ENCODE measurements around the gene RDH12.
"Not testable (repeated sequence)": the region's sequence is repeated elsewhere in the genome, so short reads cannot be mapped to it uniquely, and the experiment has no call there.

Gene RDH12

GRCh38 chr14:67701492-67701891, at the start of gene RDH12:
TSS of gene RDH12 (plus strand) at chr14:67701886. CDS start at chr14:67722643, 20,757 bp downstream.
- DNase-seq = not testable (repeated sequence)

DNA sequence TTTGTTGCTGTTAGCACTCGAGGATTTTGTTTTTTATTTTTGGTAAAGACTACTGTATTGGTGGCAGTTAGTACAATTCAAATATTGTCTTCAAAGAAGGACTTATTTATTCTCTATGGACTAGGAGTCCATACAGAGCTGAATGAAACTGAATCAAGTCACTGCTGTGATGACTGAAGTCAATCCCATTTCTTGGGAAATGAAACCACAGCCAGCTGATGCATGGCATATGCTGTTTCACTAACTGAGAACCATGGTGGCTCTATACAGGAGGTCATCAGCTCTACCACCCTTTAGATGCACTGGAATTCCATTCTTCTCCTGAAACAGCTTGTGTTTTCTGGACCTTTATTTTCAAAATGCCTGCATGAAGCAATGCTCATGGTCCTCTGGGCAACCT, 49.5 kb upstream of the RDH12 start:
- DNase-seq = no peak

GRCh38 chr14:67653651-67654280, 47.9 kb upstream of the RDH12 start:
- no peak for DNase-seq

- DNase-seq = no peak
Measured at GRCh38 chr14:67663633-67664032, 38.1 kb upstream of the RDH12 start.

DNA sequence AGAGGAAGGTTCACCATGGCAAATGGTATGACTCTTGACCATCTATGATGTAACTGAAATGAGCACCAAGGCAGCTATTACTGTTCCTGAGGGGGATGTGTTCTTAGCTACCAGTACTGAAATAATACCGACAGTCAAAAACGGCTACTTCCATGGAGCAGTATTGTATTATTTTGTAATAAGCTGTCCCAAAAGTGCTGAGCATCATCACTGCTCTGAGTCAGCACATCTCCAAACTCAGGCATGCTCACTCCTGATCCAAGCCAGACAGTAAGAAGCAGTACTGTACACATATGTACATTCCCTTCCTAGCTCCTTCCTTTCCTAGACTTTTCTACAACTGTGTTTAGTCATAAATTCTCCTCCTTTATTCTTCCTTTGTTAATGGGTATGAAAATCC, 35.8 kb upstream of the RDH12 start:
- DNase-seq = no peak

- DNase-seq = peak; percentile 26
Measured at GRCh38 chr14:67666750-67667449, 34.8 kb upstream of the RDH12 start.

DNA sequence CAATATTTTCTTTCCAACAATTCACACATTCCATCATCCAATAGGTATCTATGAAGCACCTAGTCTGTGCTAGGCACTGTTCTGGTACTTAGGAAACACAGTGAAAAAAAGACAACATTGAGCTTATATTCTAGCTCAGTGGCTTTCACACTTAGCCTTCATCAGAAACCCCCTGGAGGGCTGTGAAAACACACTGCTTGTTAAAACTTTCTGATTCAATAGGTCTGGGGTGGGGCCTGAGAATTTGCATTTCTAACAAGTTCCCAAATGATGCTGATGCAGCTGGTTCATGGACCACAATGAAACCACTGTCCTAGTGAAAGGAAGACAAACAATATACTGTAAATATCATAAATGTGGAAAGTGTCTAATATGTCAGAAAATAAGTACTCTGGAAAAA, 33.1 kb upstream of the RDH12 start:
- peak; percentile 6 for DNase-seq

- no peak for DNase-seq
Measured at GRCh38 chr14:67673451-67673850, 28.2 kb upstream of the RDH12 start.

DNA sequence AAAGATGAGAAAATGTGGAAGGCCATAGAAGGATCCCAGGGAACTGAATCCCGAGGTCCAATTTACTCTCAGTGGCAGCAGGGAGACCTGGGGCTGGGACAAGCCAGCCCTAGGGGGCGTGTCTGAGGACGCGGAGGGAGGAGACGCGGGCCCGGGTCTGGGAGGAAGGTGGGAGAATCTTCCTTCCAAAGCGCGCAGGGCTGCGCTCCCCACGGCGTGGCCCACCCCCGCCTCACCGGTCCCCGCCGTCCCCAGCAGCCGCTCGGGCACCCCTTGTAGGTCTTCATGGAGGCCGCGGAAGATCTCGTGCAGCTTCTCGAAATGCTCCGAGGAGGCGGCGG, 27.6 kb upstream of the RDH12 start:
- peak; percentile 66 for DNase-seq

DNA sequence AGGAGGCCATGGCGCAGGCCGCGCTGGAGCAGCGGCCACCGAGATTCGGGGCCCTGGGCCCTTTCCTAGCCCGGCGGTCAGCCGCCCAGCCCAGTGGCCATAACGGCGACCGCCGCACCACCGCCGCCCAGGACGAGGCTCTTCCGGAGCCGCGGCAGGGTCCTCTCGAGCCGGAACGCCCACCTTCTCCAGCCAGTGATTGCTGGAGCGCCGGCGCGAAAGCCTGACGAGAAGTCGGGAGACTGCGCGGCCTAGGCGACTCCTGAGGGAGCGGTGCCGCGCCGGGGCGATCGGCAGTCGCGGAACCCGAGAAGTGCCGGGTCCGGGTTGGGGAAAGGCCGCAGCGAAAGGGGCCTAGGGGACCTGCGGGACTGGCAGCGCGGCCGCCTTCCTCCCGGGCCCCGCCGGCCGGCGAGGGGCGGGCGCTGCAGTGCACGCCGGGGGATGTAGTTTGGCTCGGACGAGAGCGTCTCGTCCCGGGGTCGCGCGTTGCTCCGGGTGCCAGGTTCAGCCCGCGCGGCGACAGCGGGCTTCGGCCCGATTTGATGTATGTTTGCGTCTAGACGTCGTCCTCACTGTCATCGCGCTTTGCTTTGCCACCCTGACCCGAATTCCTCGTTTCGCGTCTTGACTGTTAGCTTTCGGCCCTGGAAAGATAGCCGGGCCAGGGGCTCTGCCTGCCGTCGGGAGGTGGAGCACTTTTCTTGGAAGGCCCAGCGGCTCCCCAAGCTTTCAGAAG, 27.0 kb upstream of the RDH12 start, which contains the start of gene VTI1B:
Gene VTI1B, minus strand, starts transcription at position 153 of the 739 bp plus-strand sequence. Its CDS starts 143 bp downstream, at position 10.
- peak; percentile 81 for DNase-seq

- DNase-seq = no peak
Measured at GRCh38 chr14:67675219-67675582, 26.5 kb upstream of the RDH12 start.

DNA sequence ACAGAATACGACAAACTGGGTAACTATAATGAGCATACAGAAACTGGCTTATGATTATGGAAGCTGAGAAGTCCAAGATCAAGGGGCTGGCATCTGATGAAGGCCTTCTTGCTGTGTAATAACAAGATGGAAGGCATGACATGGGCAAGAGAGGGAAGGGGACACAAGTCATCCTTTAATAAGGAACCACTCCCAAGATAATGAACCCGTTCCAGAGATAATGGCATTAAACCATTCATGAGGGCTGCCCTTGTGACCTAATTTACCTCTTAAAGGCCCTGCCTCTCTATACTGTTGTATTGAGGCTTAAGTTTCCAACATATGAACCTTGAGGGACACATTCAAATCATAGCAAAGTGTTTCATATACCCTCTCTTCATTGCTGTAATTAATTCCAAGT, 22.7 kb upstream of the RDH12 start:
- no peak for DNase-seq

- peak; percentile 10 for DNase-seq
Measured at GRCh38 chr14:67680121-67680602, 21.5 kb upstream of the RDH12 start.

GRCh38 chr14:67680941-67681340, 20.7 kb upstream of the RDH12 start:
- no peak for DNase-seq

- DNase-seq = no peak
Measured at GRCh38 chr14:67683842-67684241, 17.8 kb upstream of the RDH12 start.

- no peak for DNase-seq
Measured at GRCh38 chr14:67690011-67690410, 11.7 kb upstream of the RDH12 start.

DNA sequence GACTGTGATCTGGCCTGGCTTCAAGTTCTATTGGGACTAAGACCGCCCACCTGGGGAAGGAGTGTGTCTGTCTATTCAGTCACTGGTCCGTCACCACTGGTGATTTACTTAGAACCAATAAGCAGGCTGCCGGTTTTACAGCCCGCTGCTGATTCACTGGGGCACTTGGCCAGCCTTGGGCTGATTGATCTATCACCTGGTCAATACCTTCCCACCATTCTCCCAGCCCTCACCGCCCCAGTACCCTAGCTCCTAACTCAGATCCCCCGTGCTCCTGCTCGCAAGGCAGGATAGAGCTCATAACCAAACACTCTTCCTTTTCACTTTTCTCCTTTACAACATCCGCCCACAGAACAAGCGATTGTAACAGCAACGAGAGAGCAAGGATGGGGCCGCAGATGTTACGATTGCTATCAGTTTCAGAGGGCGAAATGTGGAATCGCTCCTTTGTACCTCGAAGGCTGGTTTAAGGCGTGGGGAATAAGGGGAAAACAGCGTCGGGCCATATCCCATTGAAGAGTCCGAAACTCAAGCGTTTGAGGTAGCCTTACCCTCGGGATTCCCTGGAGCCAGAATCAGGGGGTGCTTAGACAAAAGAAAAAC, 6.8 kb upstream of the RDH12 start:
- peak; percentile 86 for DNase-seq

GRCh38 chr14:67695394-67695949, 6.2 kb upstream of the RDH12 start, which contains the start of gene RDH11:
TSS of gene RDH11 (minus strand) at chr14:67695764. CDS start at chr14:67695703, 61 bp downstream.
- peak; percentile 88 for DNase-seq

- DNase-seq = no peak
Measured at GRCh38 chr14:67697006-67697405, 4.7 kb upstream of the RDH12 start.

GRCh38 chr14:67698179-67698578, 3.5 kb upstream of the RDH12 start:
- no peak for DNase-seq

DNA sequence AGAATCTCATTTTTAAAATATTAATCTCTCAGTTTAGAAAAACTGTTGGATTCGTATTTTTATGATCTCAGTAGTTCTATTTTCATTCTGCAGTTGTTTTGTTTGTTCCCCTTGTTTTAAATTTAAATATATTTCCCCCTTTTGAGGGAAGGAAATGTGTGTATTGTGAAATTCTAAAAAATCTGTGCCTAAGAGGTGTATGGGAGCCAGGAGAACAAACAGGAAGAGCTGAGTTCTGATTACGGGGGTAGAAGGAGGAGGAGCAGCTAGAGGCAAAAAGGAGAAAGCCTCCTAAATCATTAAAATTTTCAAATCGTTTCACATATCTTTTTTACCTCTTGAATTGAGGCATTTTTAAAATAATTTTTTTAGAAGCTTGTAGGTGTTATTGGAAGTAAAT, 2.3 kb downstream of the RDH12 start:
- DNase-seq = no peak

GRCh38 chr14:67704484-67705089, 2.9 kb downstream of the RDH12 start:
- peak; percentile 20 for DNase-seq

GRCh38 chr14:67705211-67705610, 3.5 kb downstream of the RDH12 start:
- no peak for DNase-seq
